AG09309 (cell line): ENCODE data around the gene CFAP20DC.
A peak's percentile ranks its signal among the peaks of the same experiment; 100 is the strongest.

Experiments
- DNase-seq: peaks from one replicate; pipeline ENCODE4 v3.0.0-alpha.2; 2010; ENCODE audit warnings: low read depth
- H3K4me3 ChIP-seq: 2 replicates; pipeline ENCODE4 v1.5.1; 2011; ENCODE audit warnings: mild to moderate bottlenecking, low read depth, low read length, moderate library complexity; ENCODE audit not compliant: control insufficient read depth
- TF ChIP-seq, protein P1 (sequence below): IDR thresholded peaks from 2 replicates; pipeline ENCODE4 v1.5.1; 2011; ENCODE audit warnings: mild to moderate bottlenecking, low read depth, low read length, inconsistent platforms; ENCODE audit not compliant: insufficient read depth, control insufficient read depth; ENCODE audit errors: missing control alignments

CFAP20DC gene

DNA sequence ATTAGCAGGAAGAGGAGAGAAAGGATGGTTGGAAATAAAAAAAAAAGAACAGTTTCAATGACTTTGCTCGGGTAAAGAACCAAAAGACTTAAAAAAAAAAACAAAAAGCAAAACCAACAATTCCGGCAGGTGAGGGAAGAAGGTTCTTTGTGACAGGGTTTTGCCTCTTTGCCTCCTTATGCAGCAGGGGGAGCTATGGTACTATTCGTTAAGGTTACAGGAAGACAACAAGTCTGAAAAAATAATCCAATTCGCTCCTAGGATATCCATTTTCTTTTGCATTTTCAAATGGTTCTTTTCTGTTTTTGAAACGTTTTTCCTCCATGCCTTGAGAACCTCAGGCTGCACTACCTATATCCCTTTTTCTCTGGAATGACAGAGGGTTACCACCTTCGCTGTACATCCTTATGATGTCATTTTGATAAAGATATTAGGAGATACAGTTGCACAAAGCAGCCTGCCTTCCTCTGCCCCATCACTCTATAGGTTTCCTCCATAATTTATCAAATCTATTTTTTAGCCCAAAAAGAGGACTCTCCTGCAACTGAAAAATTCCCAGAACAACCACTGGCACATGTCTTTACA, 55.0 kb downstream of the CFAP20DC start:
- TF ChIP-seq, protein P1, sequence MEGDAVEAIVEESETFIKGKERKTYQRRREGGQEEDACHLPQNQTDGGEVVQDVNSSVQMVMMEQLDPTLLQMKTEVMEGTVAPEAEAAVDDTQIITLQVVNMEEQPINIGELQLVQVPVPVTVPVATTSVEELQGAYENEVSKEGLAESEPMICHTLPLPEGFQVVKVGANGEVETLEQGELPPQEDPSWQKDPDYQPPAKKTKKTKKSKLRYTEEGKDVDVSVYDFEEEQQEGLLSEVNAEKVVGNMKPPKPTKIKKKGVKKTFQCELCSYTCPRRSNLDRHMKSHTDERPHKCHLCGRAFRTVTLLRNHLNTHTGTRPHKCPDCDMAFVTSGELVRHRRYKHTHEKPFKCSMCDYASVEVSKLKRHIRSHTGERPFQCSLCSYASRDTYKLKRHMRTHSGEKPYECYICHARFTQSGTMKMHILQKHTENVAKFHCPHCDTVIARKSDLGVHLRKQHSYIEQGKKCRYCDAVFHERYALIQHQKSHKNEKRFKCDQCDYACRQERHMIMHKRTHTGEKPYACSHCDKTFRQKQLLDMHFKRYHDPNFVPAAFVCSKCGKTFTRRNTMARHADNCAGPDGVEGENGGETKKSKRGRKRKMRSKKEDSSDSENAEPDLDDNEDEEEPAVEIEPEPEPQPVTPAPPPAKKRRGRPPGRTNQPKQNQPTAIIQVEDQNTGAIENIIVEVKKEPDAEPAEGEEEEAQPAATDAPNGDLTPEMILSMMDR, result peak; percentile 89
- no peak overlapping the region for H3K4me3 ChIP-seq
- DNase-seq, result peak; percentile 31

GRCh38 chr3:58993547-58993946, 56.3 kb downstream of the CFAP20DC start:
- no peak overlapping the region for H3K4me3 ChIP-seq
- TF ChIP-seq, protein P1, result no peak
- DNase-seq, result no peak

DNA sequence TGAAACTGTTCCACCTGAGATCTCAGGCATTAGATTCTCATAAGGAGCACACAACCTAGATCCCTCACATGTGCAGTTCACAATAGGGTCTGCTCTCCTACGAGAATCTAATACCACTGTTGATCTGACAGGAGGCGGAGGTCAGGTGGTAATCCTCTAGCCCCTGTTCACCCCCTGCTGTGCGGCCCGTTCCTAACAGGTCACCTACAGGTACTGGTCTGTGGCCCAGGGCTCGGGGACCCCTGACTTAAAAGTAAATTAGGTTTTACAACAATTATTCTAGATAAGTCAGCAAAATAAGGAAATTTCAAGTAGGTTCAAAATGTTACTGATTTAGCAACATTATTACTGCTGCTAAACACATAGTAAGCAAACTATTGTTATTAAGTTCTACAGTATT, 58.2 kb downstream of the CFAP20DC start:
- DNase-seq, result no peak
- TF ChIP-seq, protein P1, result no peak
- no peak overlapping the region for H3K4me3 ChIP-seq

DNA sequence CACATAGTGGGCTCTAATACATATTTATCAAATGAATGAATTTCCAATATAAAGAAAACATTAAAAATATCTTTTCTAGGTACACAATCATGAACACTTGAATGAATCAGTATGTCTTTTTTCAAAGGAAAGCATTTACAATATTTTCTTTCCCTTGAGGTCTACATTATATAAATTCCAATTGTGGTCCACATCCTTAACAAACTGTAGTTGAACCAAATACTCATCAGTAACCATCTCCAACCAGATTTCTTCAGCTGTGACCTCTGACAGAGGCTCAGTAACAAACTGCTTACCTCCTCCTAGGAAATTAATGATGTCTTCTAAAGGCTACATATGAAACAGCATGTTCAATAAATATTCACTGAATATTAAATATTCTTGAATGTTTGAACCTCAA, 58.8 kb downstream of the CFAP20DC start:
- TF ChIP-seq, protein P1, result no peak

DNA sequence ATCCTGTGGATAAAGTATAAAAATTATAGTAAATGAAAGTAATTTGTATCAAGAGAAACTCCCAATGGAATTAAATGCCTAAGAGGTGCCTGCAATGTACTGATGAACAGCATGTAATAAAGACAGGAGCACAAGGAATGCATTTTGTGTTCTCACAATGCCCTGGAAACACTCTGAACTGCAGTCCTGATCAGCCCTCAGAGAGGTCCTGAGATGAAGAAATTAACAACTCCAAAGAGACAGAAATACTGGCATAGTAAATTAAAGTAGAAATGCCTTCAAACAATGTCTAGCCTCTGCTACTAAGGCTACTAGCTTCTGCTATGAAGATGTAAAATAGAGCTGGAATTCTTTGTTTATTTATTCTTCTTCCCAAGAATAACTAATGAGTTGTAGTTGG, 59.9 kb downstream of the CFAP20DC start:
- H3K4me3 ChIP-seq, result no peak overlapping the region
- TF ChIP-seq, protein P1, result no peak
- no peak for DNase-seq

More for the DNA sequence above, 58.8 kb downstream of the CFAP20DC start:
- no peak overlapping the region for H3K4me3 ChIP-seq
- DNase-seq, result no peak

- TF ChIP-seq, protein P1, result no peak
- DNase-seq, result no peak
- H3K4me3 ChIP-seq, result no peak overlapping the region
Observed at GRCh38 chr3:58989163-58989562, 60.7 kb downstream of the CFAP20DC start.
